ENCODE data around the gene CALCOCO2. TPM values are rescaled to one million over a fixed set of nuclear protein-coding genes. Genes with fewer than 3 reads are reported as not detected.
"Not testable (repeated sequence)": the region's sequence is repeated elsewhere in the genome, so short reads cannot be mapped to it uniquely, and the experiment has no call there.

CALCOCO2 gene
- total and polyA plus RNA-seq, 4 donors = 80.3 to 171 (median 156) TPM

DNA sequence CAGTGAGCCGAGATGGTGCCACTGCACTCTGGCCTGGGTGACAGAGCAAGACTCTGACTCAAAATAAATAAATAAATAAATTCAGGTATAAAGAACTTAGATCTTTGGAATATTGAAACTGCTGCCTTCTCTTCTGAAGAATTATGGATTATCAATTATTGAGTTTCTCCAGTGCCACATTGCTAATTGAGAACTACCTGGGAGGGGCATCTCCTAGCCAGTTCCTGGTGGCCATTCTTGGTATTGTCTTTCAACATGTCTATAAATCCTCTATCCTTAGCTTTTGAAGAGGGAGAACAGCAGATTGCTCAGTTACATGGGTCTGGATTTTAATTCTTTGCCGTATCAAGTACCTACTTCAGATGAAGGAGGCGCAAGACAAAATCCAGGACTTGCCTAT lies 29.2 kb downstream of the CALCOCO2 start:
- DNase-seq = no peak
- peaks cover 5% of the 10 kb centered on the region in 2 donors for H3K36me3 ChIP-seq (ENCODE audit: control insufficient read depth in 1 of 2, insufficient read depth in 2 of 2, low read length in 1 of 2)
- intact Hi-C loops (cut with DNase I) = no loop called here

GRCh38 chr17:48860456-48860855 lies 29.6 kb downstream of the CALCOCO2 start:
- ATAC-seq (ENCODE audit: low FRiP score) = no peak
- Histone ChIP-seq H3K4me1 (ENCODE audit: control insufficient read depth in 1 of 2, insufficient read depth in 2 of 2, low read length in 2 of 2) (no peaks in the 10 kb centered on the region), H3K27ac (ENCODE audit: low read depth in 1 of 2, low read length in 2 of 2) (no peak overlapping the region), H3K4me3 (ENCODE audit: low read length in 2 of 2) (no peak overlapping the region), H3K27me3 (ENCODE audit: control insufficient read depth in 1 of 2, insufficient read depth in 2 of 2, low read length in 1 of 2) (no peaks in the 10 kb centered on the region), H3K9me3 (ENCODE audit: control insufficient read depth, low read length) (no peaks in the 10 kb centered on the region), H3K36me3 (ENCODE audit: control insufficient read depth in 1 of 2, insufficient read depth in 2 of 2, low read length in 1 of 2) (peaks cover 5 to 6% of the 10 kb centered on the region in 2 donors)
- WGBS, 2 donors = 92 to 93% methylated on average over 4 of the region's 4 CpGs
- DNase-seq = no peak
- intact Hi-C loops (cut with DNase I) = no loop called here

More for the DNA sequence above, 29.2 kb downstream of the CALCOCO2 start:
- Histone ChIP-seq H3K4me1 (ENCODE audit: control insufficient read depth in 1 of 2, insufficient read depth in 2 of 2, low read length in 2 of 2) (no peaks in the 10 kb centered on the region), H3K27ac (ENCODE audit: low read depth in 1 of 2, low read length in 2 of 2) (no peak overlapping the region), H3K27me3 (ENCODE audit: control insufficient read depth in 1 of 2, insufficient read depth in 2 of 2, low read length in 1 of 2) (no peaks in the 10 kb centered on the region), H3K4me3 (ENCODE audit: low read length in 2 of 2) (no peak overlapping the region), H3K9me3 (ENCODE audit: control insufficient read depth, low read length) (no peaks in the 10 kb centered on the region)
- no peak for ATAC-seq (ENCODE audit: low FRiP score)
- WGBS, 2 donors = 96 to 97% methylated on average over 3 of the region's 3 CpGs

DNA sequence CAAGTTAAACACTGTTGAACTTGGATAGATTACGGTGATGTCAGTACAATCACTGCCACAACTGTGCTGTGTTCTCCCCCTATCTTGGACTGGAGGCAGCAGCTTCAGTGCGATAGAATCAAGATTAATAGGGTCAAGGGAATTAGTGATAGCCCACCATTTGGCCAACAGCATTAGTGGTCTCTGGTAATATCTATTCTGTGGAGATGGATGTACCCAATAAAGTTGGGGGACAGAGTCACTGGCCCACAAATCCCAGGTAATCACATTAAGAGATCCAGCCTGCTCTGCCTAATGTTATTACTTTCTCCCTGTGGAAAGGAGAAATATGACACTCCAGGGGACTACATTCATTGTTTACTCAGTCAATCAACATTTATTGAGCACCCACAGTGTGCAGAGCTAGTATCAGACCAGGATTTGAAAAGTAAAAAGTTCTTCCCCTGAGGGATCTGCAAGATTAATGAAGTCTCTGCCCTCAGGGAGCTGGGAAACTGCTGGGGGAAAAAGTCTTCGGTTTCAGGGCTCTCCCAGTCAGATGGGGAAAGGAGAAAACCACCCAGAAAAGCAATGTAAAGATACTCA lies 38.2 kb downstream of the CALCOCO2 start:
- no peak for ATAC-seq (ENCODE audit: low FRiP score)
- H3K36me3 ChIP-seq (ENCODE audit: control insufficient read depth in 1 of 2, insufficient read depth in 2 of 2, low read length in 1 of 2) = peaks cover 0 to 4% of the 10 kb centered on the region in 2 donors
- intact Hi-C loops (cut with DNase I) = no loop called here

GRCh38 chr17:48869821-48870318 lies 39.0 kb downstream of the CALCOCO2 start:
- no peak overlapping the region for H3K27ac ChIP-seq (ENCODE audit: low read depth in 1 of 2, low read length in 2 of 2)
- ATAC-seq (ENCODE audit: low FRiP score) (no peak), DNase-seq (no peak)
- intact Hi-C loops (cut with DNase I) = loop anchor here in 1 of 2 donors (10.0 kb wide), 1 partner anchor 145 kb away; the partner anchor contains the start of genes HOXB13, PRAC1 and PRAC2
- WGBS, 2 donors = 70 to 72% methylated on average over 6 of the region's 6 CpGs
- no peaks in the 10 kb centered on the region for H3K9me3 ChIP-seq (ENCODE audit: control insufficient read depth, low read length)
- no peaks in the 10 kb centered on the region for H3K27me3 ChIP-seq (ENCODE audit: control insufficient read depth in 1 of 2, insufficient read depth in 2 of 2, low read length in 1 of 2)
- H3K36me3 ChIP-seq (ENCODE audit: control insufficient read depth in 1 of 2, insufficient read depth in 2 of 2, low read length in 1 of 2) = peaks cover 0 to 3% of the 10 kb centered on the region in 2 donors
- H3K4me3 ChIP-seq (ENCODE audit: low read length in 2 of 2) = no peak overlapping the region
- no peaks in the 10 kb centered on the region for H3K4me1 ChIP-seq (ENCODE audit: control insufficient read depth in 1 of 2, insufficient read depth in 2 of 2, low read length in 2 of 2)

More for the DNA sequence above, 38.2 kb downstream of the CALCOCO2 start:
- 49 to 51% methylated on average over 3 of the region's 3 CpGs for WGBS, 2 donors
- Histone ChIP-seq H3K27me3 (ENCODE audit: control insufficient read depth in 1 of 2, insufficient read depth in 2 of 2, low read length in 1 of 2) (no peaks in the 10 kb centered on the region), H3K4me1 (ENCODE audit: control insufficient read depth in 1 of 2, insufficient read depth in 2 of 2, low read length in 2 of 2) (no peaks in the 10 kb centered on the region), H3K4me3 (ENCODE audit: low read length in 2 of 2) (no peak overlapping the region), H3K27ac (ENCODE audit: low read depth in 1 of 2, low read length in 2 of 2) (no peak overlapping the region), H3K9me3 (ENCODE audit: control insufficient read depth, low read length) (no peaks in the 10 kb centered on the region)
- no peak for DNase-seq

GRCh38 chr17:48871035-48871550 lies 40.3 kb downstream of the CALCOCO2 start:
- H3K27ac ChIP-seq (ENCODE audit: low read depth in 1 of 2, low read length in 2 of 2) = no peak overlapping the region
- no peaks in the 10 kb centered on the region for H3K27me3 ChIP-seq (ENCODE audit: control insufficient read depth in 1 of 2, insufficient read depth in 2 of 2, low read length in 1 of 2)
- 57 to 62% methylated on average over 4 of the region's 4 CpGs for WGBS, 2 donors
- ATAC-seq (ENCODE audit: low FRiP score) (no peak), DNase-seq (no peak)
- H3K4me1 ChIP-seq (ENCODE audit: control insufficient read depth in 1 of 2, insufficient read depth in 2 of 2, low read length in 2 of 2) = no peaks in the 10 kb centered on the region
- intact Hi-C loops (cut with DNase I) = loop anchor here in 1 of 2 donors (10.0 kb wide), 1 partner anchor 146 kb away; the partner anchor contains the start of genes HOXB13, PRAC1 and PRAC2
- H3K9me3 ChIP-seq (ENCODE audit: control insufficient read depth, low read length) = no peaks in the 10 kb centered on the region
- H3K36me3 ChIP-seq (ENCODE audit: control insufficient read depth in 1 of 2, insufficient read depth in 2 of 2, low read length in 1 of 2) = no peaks in the 10 kb centered on the region
- no peak overlapping the region for H3K4me3 ChIP-seq (ENCODE audit: low read length in 2 of 2)

- ATAC-seq (ENCODE audit: low FRiP score) (peak; percentile 68), DNase-seq (no peak)
- H3K27ac ChIP-seq (ENCODE audit: low read depth in 1 of 2, low read length in 2 of 2) = no peak overlapping the region
- no peaks in the 10 kb centered on the region for H3K9me3 ChIP-seq (ENCODE audit: control insufficient read depth, low read length)
- 49 to 54% methylated on average over 11 of the region's 11 CpGs for WGBS, 2 donors
- no peak overlapping the region for H3K4me3 ChIP-seq (ENCODE audit: low read length in 2 of 2)
- intact Hi-C loops (cut with DNase I) = loop anchor here in 1 of 2 donors (10.0 kb wide), 1 partner anchor 147 kb away; the partner anchor contains the start of genes HOXB13, PRAC1 and PRAC2
- H3K36me3 ChIP-seq (ENCODE audit: control insufficient read depth in 1 of 2, insufficient read depth in 2 of 2, low read length in 1 of 2) = no peaks in the 10 kb centered on the region
- no peaks in the 10 kb centered on the region for H3K27me3 ChIP-seq (ENCODE audit: control insufficient read depth in 1 of 2, insufficient read depth in 2 of 2, low read length in 1 of 2)
- H3K4me1 ChIP-seq (ENCODE audit: control insufficient read depth in 1 of 2, insufficient read depth in 2 of 2, low read length in 2 of 2) = no peaks in the 10 kb centered on the region
Measured at GRCh38 chr17:48871551-48872351, 40.9 kb downstream of the CALCOCO2 start.

- not testable (repeated sequence) for H3K27me3 ChIP-seq (ENCODE audit: control insufficient read depth in 1 of 2, insufficient read depth in 2 of 2, low read length in 1 of 2); H3K4me1 ChIP-seq (ENCODE audit: control insufficient read depth in 1 of 2, insufficient read depth in 2 of 2, low read length in 2 of 2); H3K4me3 ChIP-seq (ENCODE audit: low read length in 2 of 2); ATAC-seq (ENCODE audit: low FRiP score); H3K27ac ChIP-seq (ENCODE audit: low read depth in 1 of 2, low read length in 2 of 2); DNase-seq; H3K36me3 ChIP-seq (ENCODE audit: control insufficient read depth in 1 of 2, insufficient read depth in 2 of 2, low read length in 1 of 2); H3K9me3 ChIP-seq (ENCODE audit: control insufficient read depth, low read length)
- intact Hi-C loops (cut with DNase I) = loop anchor here in 1 of 2 donors (10.0 kb wide), 1 partner anchor 148 kb away; the partner anchor contains the start of genes HOXB13, PRAC1 and PRAC2
- 65 to 77% methylated on average over 3 of the region's 3 CpGs for WGBS, 2 donors
Measured at GRCh38 chr17:48872409-48872808, 41.6 kb downstream of the CALCOCO2 start.

DNA sequence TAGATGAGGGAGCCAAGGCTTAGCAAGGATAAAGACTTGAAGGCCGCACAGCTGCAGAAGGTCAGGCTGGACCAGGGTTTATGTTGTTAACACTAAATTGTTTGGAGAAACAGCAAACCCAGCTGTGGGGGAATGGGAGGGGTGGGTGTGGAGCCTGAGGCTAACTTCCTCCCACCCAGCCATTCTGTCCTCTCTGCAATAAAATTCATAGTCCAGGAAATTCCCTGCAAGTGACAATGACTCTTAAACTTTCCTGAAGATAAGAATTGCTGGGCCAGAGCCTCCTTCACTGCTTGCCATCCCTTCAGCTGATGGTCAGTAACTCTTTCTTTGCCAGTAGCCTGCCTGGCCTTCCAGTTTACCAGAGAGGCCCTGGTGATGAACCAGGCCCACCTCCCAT lies 42.4 kb downstream of the CALCOCO2 start:
- intact Hi-C loops (cut with DNase I) = loop anchor here in 1 of 2 donors (10.0 kb wide), 1 partner anchor 148 kb away; the partner anchor contains the start of genes HOXB13, PRAC1 and PRAC2
- Histone ChIP-seq H3K27me3 (ENCODE audit: control insufficient read depth in 1 of 2, insufficient read depth in 2 of 2, low read length in 1 of 2) (no peaks in the 10 kb centered on the region), H3K36me3 (ENCODE audit: control insufficient read depth in 1 of 2, insufficient read depth in 2 of 2, low read length in 1 of 2) (no peaks in the 10 kb centered on the region), H3K4me3 (ENCODE audit: low read length in 2 of 2) (no peak overlapping the region), H3K4me1 (ENCODE audit: control insufficient read depth in 1 of 2, insufficient read depth in 2 of 2, low read length in 2 of 2) (no peaks in the 10 kb centered on the region), H3K27ac (ENCODE audit: low read depth in 1 of 2, low read length in 2 of 2) (no peak overlapping the region), H3K9me3 (ENCODE audit: control insufficient read depth, low read length) (no peaks in the 10 kb centered on the region)
- 73% methylated on average over 1 of the region's 1 CpG for WGBS, 2 donors
- DNase-seq (no peak), ATAC-seq (ENCODE audit: low FRiP score) (no peak)

Data from aorta (tissue), 5 donors.